Kidney tubule cell (primary cell): ENCODE results near the gene RCE1.
A peak's percentile ranks its signal among the peaks of the same experiment; 100 is the strongest.
"Not testable (repeated sequence)": the region's sequence is repeated elsewhere in the genome, so short reads cannot be mapped to it uniquely, and the experiment has no call there.

Experiments used
- DNase-seq: peaks from one replicate; pipeline ENCODE4 v3.0.0-alpha.2; 2018; ENCODE audit warnings: low spot score

RCE1 gene

GRCh38 chr11:66842896-66843775, at the start of gene RCE1:
Gene RCE1, plus strand, starts transcription at chr11:66843441. Its CDS starts 15 bp downstream, at chr11:66843456.
- peak; percentile 92 for DNase-seq

- not testable (repeated sequence) for DNase-seq
Measured at GRCh38 chr11:66799815-66800214, 43.4 kb upstream of the RCE1 start.

- DNase-seq = no peak
Measured at GRCh38 chr11:66800720-66801428, 42.4 kb upstream of the RCE1 start.

- no peak for DNase-seq
Measured at GRCh38 chr11:66809592-66809991, 33.6 kb upstream of the RCE1 start.

GRCh38 chr11:66810576-66811185, 32.6 kb upstream of the RCE1 start:
- no peak for DNase-seq

- DNase-seq = no peak
Measured at GRCh38 chr11:66814678-66815077, 28.6 kb upstream of the RCE1 start.

GRCh38 chr11:66815646-66816045, 27.6 kb upstream of the RCE1 start:
- DNase-seq = peak; percentile 28

GRCh38 chr11:66818231-66818955, 24.8 kb upstream of the RCE1 start:
- peak; percentile 3 for DNase-seq

GRCh38 chr11:66820381-66820780, 22.9 kb upstream of the RCE1 start:
- DNase-seq = no peak

GRCh38 chr11:66820901-66821300, 22.3 kb upstream of the RCE1 start:
- DNase-seq = no peak

- no peak for DNase-seq
Measured at GRCh38 chr11:66823700-66824099, 19.5 kb upstream of the RCE1 start.

GRCh38 chr11:66824573-66824972, 18.7 kb upstream of the RCE1 start:
- not testable (repeated sequence) for DNase-seq

GRCh38 chr11:66834539-66834845, 8.7 kb upstream of the RCE1 start:
- no peak for DNase-seq

- DNase-seq = no peak
Measured at GRCh38 chr11:66834943-66835342, 8.3 kb upstream of the RCE1 start.

- no peak for DNase-seq
Measured at GRCh38 chr11:66835768-66836405, 7.4 kb upstream of the RCE1 start.

GRCh38 chr11:66840317-66841091, 2.7 kb upstream of the RCE1 start:
- DNase-seq = no peak

GRCh38 chr11:66841861-66842260, 1.4 kb upstream of the RCE1 start:
- DNase-seq = no peak

GRCh38 chr11:66842501-66842895, 743 bp upstream of the RCE1 start:
- no peak for DNase-seq

GRCh38 chr11:66843776-66844495, 695 bp downstream of the RCE1 start:
- DNase-seq = no peak

GRCh38 chr11:66844496-66845142, 1.4 kb downstream of the RCE1 start:
- no peak for DNase-seq
